HepG2 (cell line): Measurements from ENCODE around the gene HPS6. TPM values are rescaled to one million over a fixed set of nuclear protein-coding genes. Genes with fewer than 3 reads are reported as not detected.

Source experiments
- ADNP ChIP-seq: sonication (generic); formaldehyde crosslinking; IDR thresholded peaks from 2 replicates; pipeline ENCODE4 v1.4.0; 2020; ENCODE audit warnings: missing genetic modification reagents
- ISL2 ChIP-seq: sonication (generic); formaldehyde crosslinking; IDR thresholded peaks from 2 replicates; pipeline ENCODE4 v1.5.0; 2020; ENCODE audit warnings: missing genetic modification reagents
- JUND ChIP-seq: sonication (generic); formaldehyde crosslinking; IDR thresholded peaks from 2 replicates; pipeline ENCODE4 v1.8.0; 2022; ENCODE audit warnings: mild to moderate bottlenecking, missing genetic modification reagents
- NR2F6 ChIP-seq, 2 experiments: IDR thresholded peaks; 2 replicates each; pipeline ENCODE4 v1.6.1; 2016; ENCODE audit warnings: antibody characterized with exemption in 1 of 2, mild to moderate bottlenecking in 1 of 2
- RFXAP ChIP-seq: sonication (generic); formaldehyde crosslinking; IDR thresholded peaks from 2 replicates; pipeline ENCODE4 v1.4.0; 2020; ENCODE audit warnings: missing genetic modification reagents, borderline replicate concordance
- TAF15 ChIP-seq: fragments of 200-400 bp; formaldehyde crosslinking; IDR thresholded peaks from one replicate; pipeline ENCODE4 v1.6.1; 2018; ENCODE audit warnings: mild to moderate bottlenecking, low read depth, low read length; ENCODE audit not compliant: poor library complexity, severe bottlenecking
- ZFP37 ChIP-seq: sonication (generic); formaldehyde crosslinking; IDR thresholded peaks from 2 replicates; pipeline ENCODE4 v1.4.0; 2020; ENCODE audit warnings: missing genetic modification reagents, borderline replicate concordance
- ZFX ChIP-seq: sonication (generic); formaldehyde crosslinking; IDR thresholded peaks from 2 replicates; pipeline ENCODE4 v1.4.0; 2020; ENCODE audit warnings: mild to moderate bottlenecking, low read depth, missing genetic modification reagents, moderate library complexity
- ZNF326 ChIP-seq: sonication (generic); formaldehyde crosslinking; IDR thresholded peaks from 2 replicates; pipeline ENCODE4 v1.4.0; 2020; ENCODE audit warnings: missing genetic modification reagents, borderline replicate concordance
- ZNF383 ChIP-seq: sonication (generic); formaldehyde crosslinking; IDR thresholded peaks from 2 replicates; pipeline ENCODE4 v1.4.0; 2020; ENCODE audit warnings: missing genetic modification reagents, mild to moderate bottlenecking, borderline replicate concordance
- ZNF407 ChIP-seq: sonication (generic); formaldehyde crosslinking; IDR thresholded peaks from one replicate; pipeline ENCODE4 v1.5.1; 2020; ENCODE audit warnings: mild to moderate bottlenecking, missing genetic modification reagents; ENCODE audit errors: not compliant biosample characterization
- ZNF646 ChIP-seq: sonication (generic); formaldehyde crosslinking; IDR thresholded peaks from 2 replicates; pipeline ENCODE4 v1.9.0; 2021; ENCODE audit warnings: mild to moderate bottlenecking, missing genetic modification reagents
- ZNF678 ChIP-seq: sonication (generic); formaldehyde crosslinking; IDR thresholded peaks from 2 replicates; pipeline ENCODE4 v1.4.0; 2020; ENCODE audit warnings: mild to moderate bottlenecking, missing genetic modification reagents
- polyA plus RNA-seq, 8 experiments: library from polyadenylated mRNA; depleted of rRNA in 3 of 8; stranded (reverse) in 7 of 8; unstranded in 1 of 8; fragments of >200 nt; fragmentation: Illumina TruSeq in 4 of 8; extraction: Trizol in 4 of 8; gene quantifications; 2 replicates each; pipeline versions ENCODE4 v1.2.1 to v1.2.3, GENCODE V29; 2011 to 2016; ENCODE audit warnings: low read depth in 4 of 8, missing spikeins in 1 of 8, mixed read lengths in 1 of 8; ENCODE audit not compliant: insufficient read depth in 1 of 8
- total RNA-seq, 5 experiments: library from RNA; depleted of rRNA; stranded (reverse); fragments of >200 nt; fragmentation: Illumina TruSeq; extraction: Trizol; gene quantifications; 2 replicates each; pipeline ENCODE4 v1.2.3, GENCODE V29; 2016; ENCODE audit warnings: low read depth in 1 of 5

The HPS6 gene
- total and polyA plus RNA-seq, 2 of the 13 experiments (the other 11 are each of a cell fraction or from before 2014, with no cell fraction given): 2.9 to 14.9 TPM

GRCh38 chr10:102113956-102114857 lies 49.1 kb downstream of the HPS6 start (continued):
- TF ChIP-seq ZNF678 (CRISPR knock-in tag): no peak
- TF ChIP-seq ISL2 (CRISPR knock-in tag): no peak
- no peak for TF ChIP-seq ADNP (CRISPR knock-in tag)
- TF ChIP-seq ZNF326 (CRISPR knock-in tag): no peak
- no peak for TF ChIP-seq ZFP37 (CRISPR knock-in tag)
- no peak for TF ChIP-seq ZNF407
- peak; percentile 66; the same call in 1 of the 2 replicates for TF ChIP-seq ZFX (CRISPR knock-in tag)
- TF ChIP-seq ZNF383: no peak
- no peak for TF ChIP-seq ZNF646 (CRISPR knock-in tag)
- TF ChIP-seq TAF15: no peak
- no peak for TF ChIP-seq RFXAP (CRISPR knock-in tag)
- TF ChIP-seq NR2F6 (IDR thresholded peaks at IDR 0.05): no peak
- TF ChIP-seq NR2F6 (CRISPR knock-in tag; IDR thresholded peaks at IDR 0.05): no peak
- TF ChIP-seq JUND (CRISPR knock-in tag): no peak
